ENCODE results near the gene SCYGR4.

GRCh38 chr2:227625420-227625819 lies 8.1 kb downstream of the SCYGR4 start:
- TF ChIP-seq CTCF (IDR thresholded peaks at IDR 0.05) = no peak
- TF ChIP-seq ZFX (IDR thresholded peaks at IDR 0.05; ENCODE audit: borderline replicate concordance) = no peak

Measured in 22Rv1 (cell line).